Activated T-helper 1 cell treated with anti-CD3 and anti-CD28 coated beads, Interleukin-2, amount 50 U/mL, for 16 hours (primary cell): Measurements from ENCODE around the gene RRP1B.
"Not testable (repeated sequence)": the region's sequence is repeated elsewhere in the genome, so short reads cannot be mapped to it uniquely, and the experiment has no call there.

ENCODE experiments used
- DNase-seq, 2 donors: peaks; one replicate each; pipeline ENCODE4 v3.0.0-alpha.2; 2020; ENCODE audit warnings: low read depth in 1 of 2, low spot score in 1 of 2

The RRP1B gene

GRCh38 chr21:43667191-43667904 is 8.0 kb downstream of the RRP1B start:
- no peak for DNase-seq

GRCh38 chr21:43669828-43670605 is 10.7 kb downstream of the RRP1B start:
- DNase-seq, result no peak

- DNase-seq, result no peak
Observed at GRCh38 chr21:43675871-43676270, 16.5 kb downstream of the RRP1B start.

- DNase-seq, result no peak
Observed at GRCh38 chr21:43676391-43676790, 17.0 kb downstream of the RRP1B start.

GRCh38 chr21:43679951-43680350 is 20.6 kb downstream of the RRP1B start:
- DNase-seq, result no peak

GRCh38 chr21:43680421-43680820 is 21.1 kb downstream of the RRP1B start:
- DNase-seq, result not testable (repeated sequence)

- no peak for DNase-seq
Observed at GRCh38 chr21:43681650-43682049, 22.3 kb downstream of the RRP1B start.

GRCh38 chr21:43684424-43684823 is 25.1 kb downstream of the RRP1B start:
- DNase-seq, result no peak

GRCh38 chr21:43686811-43687565 is 27.6 kb downstream of the RRP1B start:
- DNase-seq, result no peak

- DNase-seq, result no peak
Observed at GRCh38 chr21:43687566-43688399, 28.4 kb downstream of the RRP1B start.

- DNase-seq, result no peak
Observed at GRCh38 chr21:43688906-43689305, 29.5 kb downstream of the RRP1B start.

GRCh38 chr21:43689556-43690337 is 30.4 kb downstream of the RRP1B start:
- DNase-seq, result no peak

- no peak for DNase-seq
Observed at GRCh38 chr21:43690346-43690745, 31.0 kb downstream of the RRP1B start.

- DNase-seq, result no peak
Observed at GRCh38 chr21:43691086-43691795, 31.9 kb downstream of the RRP1B start.

- DNase-seq, result no peak
Observed at GRCh38 chr21:43691801-43692200, 32.4 kb downstream of the RRP1B start.

- no peak for DNase-seq
Observed at GRCh38 chr21:43692949-43693348, 33.6 kb downstream of the RRP1B start.

- DNase-seq, result no peak
Observed at GRCh38 chr21:43693981-43694380, 34.6 kb downstream of the RRP1B start.

- no peak for DNase-seq
Observed at GRCh38 chr21:43694437-43695079, 35.2 kb downstream of the RRP1B start.

- no peak for DNase-seq
Observed at GRCh38 chr21:43696214-43696613, 36.9 kb downstream of the RRP1B start.
